IPS-18c (cell line): ENCODE data around the gene ATF6.

ENCODE experiments used
- H3K4me3 ChIP-seq: 2 replicates; pipeline ENCODE4 v1.7.0; 2013; ENCODE audit warnings: low read depth, mild to moderate bottlenecking, low read length, moderate library complexity; ENCODE audit not compliant: insufficient read depth
- H3K9me3 ChIP-seq: one replicate; pipeline ENCODE4 v1.6.1; 2013; ENCODE audit warnings: mild to moderate bottlenecking, low read length, moderate library complexity; ENCODE audit not compliant: control insufficient read depth, insufficient read depth

Gene ATF6

GRCh38 chr1:161933592-161934588, 167.8 kb downstream of the ATF6 start:
- Histone ChIP-seq H3K4me3 (no peak overlapping the region), H3K9me3 (no peaks in the 10 kb centered on the region)

- Histone ChIP-seq H3K4me3 (no peak overlapping the region), H3K9me3 (no peaks in the 10 kb centered on the region)
Measured at GRCh38 chr1:161935264-161935663, 169.1 kb downstream of the ATF6 start.

GRCh38 chr1:161936786-161937185, 170.7 kb downstream of the ATF6 start:
- no peaks in the 10 kb centered on the region for H3K9me3 ChIP-seq

GRCh38 chr1:161940866-161941591, 174.9 kb downstream of the ATF6 start:
- Histone ChIP-seq H3K4me3 (no peak overlapping the region), H3K9me3 (no peaks in the 10 kb centered on the region)

More at GRCh38 chr1:161936786-161937185, 170.7 kb downstream of the ATF6 start:
- H3K4me3 ChIP-seq: no peak overlapping the region

GRCh38 chr1:161941726-161942436, 175.8 kb downstream of the ATF6 start:
- Histone ChIP-seq H3K4me3 (no peak overlapping the region), H3K9me3 (no peaks in the 10 kb centered on the region)

GRCh38 chr1:161943737-161944136, 177.6 kb downstream of the ATF6 start:
- Histone ChIP-seq H3K4me3 (no peak overlapping the region), H3K9me3 (no peaks in the 10 kb centered on the region)

- no peak overlapping the region for H3K4me3 ChIP-seq
- no peaks in the 10 kb centered on the region for H3K9me3 ChIP-seq
Measured at GRCh38 chr1:161944381-161944780, 178.3 kb downstream of the ATF6 start.

- H3K4me3 ChIP-seq: no peak overlapping the region
- H3K9me3 ChIP-seq: no peaks in the 10 kb centered on the region
Measured at GRCh38 chr1:161945306-161946060, 179.4 kb downstream of the ATF6 start.

- no peaks in the 10 kb centered on the region for H3K9me3 ChIP-seq
Measured at GRCh38 chr1:161946071-161946987, 180.2 kb downstream of the ATF6 start.

GRCh38 chr1:161948435-161948834, 182.3 kb downstream of the ATF6 start:
- H3K4me3 ChIP-seq: no peak overlapping the region
- H3K9me3 ChIP-seq: no peaks in the 10 kb centered on the region

More at GRCh38 chr1:161946071-161946987, 180.2 kb downstream of the ATF6 start:
- no peak overlapping the region for H3K4me3 ChIP-seq

GRCh38 chr1:161949548-161949947, 183.4 kb downstream of the ATF6 start:
- no peak overlapping the region for H3K4me3 ChIP-seq
- H3K9me3 ChIP-seq: no peaks in the 10 kb centered on the region

GRCh38 chr1:161950377-161950776, 184.3 kb downstream of the ATF6 start:
- Histone ChIP-seq H3K4me3 (no peak overlapping the region), H3K9me3 (no peaks in the 10 kb centered on the region)

GRCh38 chr1:161951646-161952045, 185.5 kb downstream of the ATF6 start:
- no peak overlapping the region for H3K4me3 ChIP-seq
- no peaks in the 10 kb centered on the region for H3K9me3 ChIP-seq

GRCh38 chr1:161952607-161953172, 186.6 kb downstream of the ATF6 start:
- no peaks in the 10 kb centered on the region for H3K9me3 ChIP-seq
- no peak overlapping the region for H3K4me3 ChIP-seq

GRCh38 chr1:161953256-161953920, 187.3 kb downstream of the ATF6 start:
- no peak overlapping the region for H3K4me3 ChIP-seq

More at GRCh38 chr1:161953256-161953920, 187.3 kb downstream of the ATF6 start:
- no peaks in the 10 kb centered on the region for H3K9me3 ChIP-seq
